CD4-positive, alpha-beta T cell (primary cell): ENCODE measurements around the gene S100A14. TPM values are rescaled to one million over a fixed set of nuclear protein-coding genes. Genes with fewer than 3 reads are reported as not detected.
"Not testable (repeated sequence)": the region's sequence is repeated elsewhere in the genome, so short reads cannot be mapped to it uniquely, and the experiment has no call there.

Experiments used
- ATAC-seq: fragments of 200-7000 bp; cut with Tn5 transposase; one replicate; pipeline ENCODE4 v1.10.0; 2022; ENCODE audit warnings: mild to moderate bottlenecking; ENCODE audit not compliant: poor library complexity
- CTCF ChIA-PET: fragments of 350-600 bp; sonication (Branson Sonifier 250); formaldehyde crosslinking; loops from one replicate; lab custom pipeline; 2021; ENCODE audit warnings: antibody characterized with exemption, inconsistent platforms; lab: Charles Lee
- POLR2A ChIA-PET: fragments of 350-600 bp; sonication (Branson Sonifier 250); formaldehyde crosslinking; loops from one replicate; lab custom pipeline; 2021; ENCODE audit warnings: antibody characterized with exemption, inconsistent platforms; lab: Charles Lee
- DNase-seq, 14 experiments: peaks; one replicate each; pipeline ENCODE4 v3.0.0-alpha.2; 2013 to 2020; ENCODE audit warnings: mixed read lengths in 2 of 14
- H3K27ac ChIP-seq, 2 donors: one replicate each; pipeline versions ENCODE4 v1.5.1 to v1.7.0; 2013; ENCODE audit warnings: low read length in 2 of 2, low read depth in 1 of 2, mild to moderate bottlenecking in 1 of 2
- H3K27me3 ChIP-seq, 2 experiments: 1 replicate in 1 of 2; 2 replicates in 1 of 2; pipeline versions ENCODE4 v1.6.1 to v1.7.0; 2013; ENCODE audit warnings: low read length in 2 of 2, control low read depth in 1 of 2, mild to moderate bottlenecking in 1 of 2, moderate library complexity in 1 of 2; ENCODE audit not compliant: insufficient read depth in 2 of 2, control insufficient read depth in 1 of 2
- H3K36me3 ChIP-seq: one replicate; pipeline ENCODE4 v1.6.1; 2013; ENCODE audit warnings: low read length, control low read depth; ENCODE audit not compliant: insufficient read depth
- H3K4me1 ChIP-seq: one replicate; pipeline ENCODE4 v1.6.1; 2013; ENCODE audit warnings: low read length, control low read depth; ENCODE audit not compliant: insufficient read depth
- H3K4me3 ChIP-seq: one replicate; pipeline ENCODE4 v1.5.1; 2013; ENCODE audit warnings: mild to moderate bottlenecking, low read length, moderate library complexity
- H3K9me3 ChIP-seq, 2 experiments: 1 replicate in 1 of 2; 2 replicates in 1 of 2; pipeline versions ENCODE4 v1.6.1 to v1.7.0; 2013; ENCODE audit warnings: low read length in 2 of 2, mild to moderate bottlenecking in 2 of 2, control low read depth in 1 of 2, moderate library complexity in 1 of 2; ENCODE audit not compliant: control insufficient read depth in 1 of 2, insufficient read depth in 1 of 2
- H3K27ac Mint-ChIP-seq: one replicate; pipeline ENCODE4 v1.8.0; 2020; ENCODE audit warnings: mixed read lengths
- H3K27me3 Mint-ChIP-seq: one replicate; pipeline ENCODE4 v1.8.0; 2021; ENCODE audit warnings: mixed read lengths
- H3K36me3 Mint-ChIP-seq: one replicate; pipeline ENCODE4 v1.8.0; 2021; ENCODE audit warnings: low read depth, mixed read lengths
- H3K4me1 Mint-ChIP-seq: one replicate; pipeline ENCODE4 v1.8.0; 2021; ENCODE audit warnings: low read depth, mixed read lengths
- H3K4me3 Mint-ChIP-seq: one replicate; pipeline ENCODE4 v1.8.0; 2020; ENCODE audit warnings: mild to moderate bottlenecking, mixed read lengths
- H3K9me3 Mint-ChIP-seq: one replicate; pipeline ENCODE4 v1.8.0; 2020; ENCODE audit warnings: mixed read lengths
- intact Hi-C, 2 experiments: fragments of 100-400 bp; cut with DNase I in 1 of 2; cut with micrococcal nuclease in 1 of 2; formaldehyde crosslinking; loops; one replicate each; pipeline versions ENCODE4 v1.15.1 to v1.9.0; 2023 to 2025; cut with DNase I, micrococcal nuclease
- total RNA-seq, 174 experiments: library from RNA in 2 of 174; stranded (reverse) in 2 of 174; gene quantifications; one replicate each; pipeline ENCODE4 v1.2.3 and lab custom pipeline; 2021 to 2026
- TF ChIP-seq, protein P1 (sequence below): fragments of 200-600 bp; IDR thresholded peaks from one replicate; pipeline ENCODE4 v1.8.0; 2022; ENCODE audit warnings: antibody characterized with exemption, mild to moderate bottlenecking

Gene S100A14
- total RNA-seq, 2 experiments from 2014 or later, result not detected

DNA sequence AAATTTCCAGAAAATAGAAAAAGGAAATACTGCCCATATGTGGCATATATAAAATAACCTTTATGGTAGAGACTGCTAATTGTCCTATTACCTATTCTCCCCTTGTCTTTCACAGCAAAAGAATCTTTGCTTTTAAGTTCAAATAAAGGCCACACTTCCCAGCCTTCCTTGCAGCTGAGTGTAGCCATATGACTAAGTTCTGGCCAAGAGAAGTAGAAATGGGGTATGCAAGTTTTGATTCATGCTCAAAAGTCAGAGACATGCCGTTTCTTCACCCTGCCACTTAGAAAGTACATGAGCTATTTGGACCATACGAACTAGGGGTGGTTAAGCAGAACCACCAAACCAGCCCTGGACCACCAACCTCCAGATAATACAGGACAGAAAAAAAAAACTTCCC, 32.1 kb downstream of the S100A14 start:
- Mint-ChIP-seq H3K36me3 (no peaks in the 10 kb centered on the region), H3K27ac (no peak overlapping the region), H3K4me3 (no peak overlapping the region), H3K27me3 (peaks cover 4% of the 10 kb centered on the region), H3K4me1 (no peaks in the 10 kb centered on the region), H3K9me3 (no peaks in the 10 kb centered on the region)
- CTCF ChIA-PET, result no interaction called here
- Histone ChIP-seq H3K4me1 (no peaks in the 10 kb centered on the region), H3K27me3 (no peaks in the 10 kb centered on the region), H3K27ac (no peak overlapping the region), H3K36me3 (no peaks in the 10 kb centered on the region), H3K9me3 (no peaks in the 10 kb centered on the region), H3K4me3 (no peak overlapping the region)
- no peak for ATAC-seq
- intact Hi-C loops, result no loop called here
- TF ChIP-seq, protein P1, sequence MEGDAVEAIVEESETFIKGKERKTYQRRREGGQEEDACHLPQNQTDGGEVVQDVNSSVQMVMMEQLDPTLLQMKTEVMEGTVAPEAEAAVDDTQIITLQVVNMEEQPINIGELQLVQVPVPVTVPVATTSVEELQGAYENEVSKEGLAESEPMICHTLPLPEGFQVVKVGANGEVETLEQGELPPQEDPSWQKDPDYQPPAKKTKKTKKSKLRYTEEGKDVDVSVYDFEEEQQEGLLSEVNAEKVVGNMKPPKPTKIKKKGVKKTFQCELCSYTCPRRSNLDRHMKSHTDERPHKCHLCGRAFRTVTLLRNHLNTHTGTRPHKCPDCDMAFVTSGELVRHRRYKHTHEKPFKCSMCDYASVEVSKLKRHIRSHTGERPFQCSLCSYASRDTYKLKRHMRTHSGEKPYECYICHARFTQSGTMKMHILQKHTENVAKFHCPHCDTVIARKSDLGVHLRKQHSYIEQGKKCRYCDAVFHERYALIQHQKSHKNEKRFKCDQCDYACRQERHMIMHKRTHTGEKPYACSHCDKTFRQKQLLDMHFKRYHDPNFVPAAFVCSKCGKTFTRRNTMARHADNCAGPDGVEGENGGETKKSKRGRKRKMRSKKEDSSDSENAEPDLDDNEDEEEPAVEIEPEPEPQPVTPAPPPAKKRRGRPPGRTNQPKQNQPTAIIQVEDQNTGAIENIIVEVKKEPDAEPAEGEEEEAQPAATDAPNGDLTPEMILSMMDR, result no peak
- no peak for DNase-seq
- POLR2A ChIA-PET, result no interaction called here

DNA sequence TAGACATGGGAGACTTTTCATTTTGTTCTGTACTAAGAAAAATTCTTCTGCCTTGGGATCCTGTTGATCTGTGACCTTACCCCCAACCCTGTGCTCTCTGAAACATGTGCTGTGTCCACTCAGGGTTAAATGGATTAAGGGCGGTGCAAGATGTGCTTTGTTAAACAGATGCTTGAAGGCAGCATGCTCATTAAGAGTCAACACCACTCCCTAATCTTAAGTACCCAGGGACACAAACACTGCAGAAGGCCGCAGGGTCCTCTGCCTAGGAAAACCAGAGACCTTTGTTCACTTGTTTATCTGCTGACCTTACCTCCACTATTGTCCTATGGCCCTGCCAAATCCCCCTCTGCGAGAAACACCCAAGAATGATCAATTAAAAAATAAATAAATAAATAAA, 32.6 kb downstream of the S100A14 start:
- DNase-seq, H3K9me3 Mint-ChIP-seq, H3K4me1 ChIP-seq, H3K4me3 ChIP-seq, intact Hi-C loops, H3K9me3 ChIP-seq, H3K27me3 ChIP-seq, H3K36me3 Mint-ChIP-seq, H3K36me3 ChIP-seq, H3K27me3 Mint-ChIP-seq, CTCF ChIA-PET, H3K27ac Mint-ChIP-seq, H3K4me3 Mint-ChIP-seq, H3K27ac ChIP-seq, POLR2A ChIA-PET, H3K4me1 Mint-ChIP-seq, ATAC-seq: not testable (repeated sequence)

DNA sequence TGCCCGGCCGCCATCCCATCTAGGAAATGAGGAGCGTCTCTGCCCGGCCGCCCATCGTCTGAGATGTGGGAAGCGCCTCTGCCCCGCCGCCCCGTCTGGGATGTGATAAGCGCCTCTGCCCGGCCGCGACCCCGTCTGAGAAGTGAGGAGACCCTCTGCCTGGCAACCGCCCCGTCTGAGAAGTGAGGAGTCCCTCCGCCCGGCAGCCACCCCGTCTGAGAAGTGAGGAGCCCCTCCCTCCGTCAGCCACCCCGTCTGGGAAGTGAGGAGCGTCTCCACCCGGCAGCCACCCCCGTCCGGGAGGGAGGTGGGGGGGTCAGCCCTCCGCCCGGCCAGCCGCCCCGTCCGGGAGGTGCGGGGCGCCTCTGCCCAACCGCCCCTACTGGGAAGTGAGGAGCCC, 33.3 kb downstream of the S100A14 start:
- H3K36me3 Mint-ChIP-seq, H3K27ac ChIP-seq, H3K4me3 Mint-ChIP-seq, H3K4me1 ChIP-seq, POLR2A ChIA-PET, H3K4me3 ChIP-seq, H3K9me3 Mint-ChIP-seq, CTCF ChIA-PET, H3K4me1 Mint-ChIP-seq, H3K9me3 ChIP-seq, H3K36me3 ChIP-seq, H3K27ac Mint-ChIP-seq, intact Hi-C loops, ATAC-seq, H3K27me3 ChIP-seq, DNase-seq: not testable (repeated sequence)
- H3K27me3 Mint-ChIP-seq, result peaks cover 15% of the 10 kb centered on the region

DNA sequence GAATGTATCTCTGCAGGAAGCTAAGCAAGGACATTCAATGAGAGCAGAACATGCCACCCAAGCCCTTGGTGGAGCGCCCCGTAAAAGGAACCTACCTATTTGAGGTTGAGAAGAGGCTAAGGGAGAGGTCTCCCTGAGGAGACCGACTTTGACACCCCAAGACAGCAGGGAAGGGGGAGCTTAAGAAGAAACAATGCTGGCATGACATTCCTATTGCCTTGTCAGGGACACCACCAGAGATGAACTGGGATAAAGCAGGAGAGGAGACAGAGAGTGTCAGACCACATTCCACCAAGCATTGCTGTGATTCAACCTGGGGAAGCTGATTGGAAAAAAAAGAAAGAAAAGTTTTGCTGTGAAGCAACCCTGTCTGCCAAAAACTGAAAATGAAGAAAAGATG, 37.2 kb downstream of the S100A14 start:
- TF ChIP-seq, protein P1, result no peak
- no peak overlapping the region for H3K27ac Mint-ChIP-seq

More for the DNA sequence above, 37.2 kb downstream of the S100A14 start:
- Histone ChIP-seq H3K4me3 (no peak overlapping the region), H3K27ac (no peak overlapping the region), H3K4me1 (no peaks in the 10 kb centered on the region), H3K36me3 (no peaks in the 10 kb centered on the region), H3K9me3 (no peaks in the 10 kb centered on the region), H3K27me3 (peaks cover 0 to 10% of the 10 kb centered on the region in 2 experiments)
- ChIA-PET POLR2A (no interaction called here), CTCF (no interaction called here)
- intact Hi-C loops, result no loop called here
- Mint-ChIP-seq H3K9me3 (no peaks in the 10 kb centered on the region), H3K36me3 (no peaks in the 10 kb centered on the region), H3K4me3 (no peak overlapping the region), H3K27me3 (peaks cover 27% of the 10 kb centered on the region), H3K4me1 (no peaks in the 10 kb centered on the region)
- no peak for ATAC-seq
- no peak for DNase-seq
